ENCODE data around the gene ABCA10.
"Not testable (repeated sequence)": the region's sequence is repeated elsewhere in the genome, so short reads cannot be mapped to it uniquely, and the experiment has no call there.

ABCA10 gene

GRCh38 chr17:69228576-69228975 lies at the start of gene ABCA10:
Gene ABCA10, minus strand, starts transcription at chr17:69228824. Its CDS starts 3,466 bp downstream, at chr17:69225358.
- Mint-ChIP-seq H3K27me3 (ENCODE audit: low read depth) (no peaks in the 10 kb centered on the region), H3K4me3 (peak within 1 kb of the TSS in 1 of 3 experiments; percentile 43), H3K27ac (no peak within 1 kb of the TSS), H3K4me1 (no peaks in the 10 kb centered on the region), H3K36me3 (ENCODE audit: low read depth) (peaks cover 4% of the 10 kb centered on the region), H3K9me3 (peaks cover 15% of the 10 kb centered on the region)
- no peak for TF ChIP-seq CTCF (IDR thresholded peaks at IDR 0.05; ENCODE audit: unreplicated experiment in 3 of 3)

GRCh38 chr17:69276279-69276678 lies 47.7 kb upstream of the ABCA10 start:
- not testable (repeated sequence) for H3K4me3 Mint-ChIP-seq; H3K27me3 Mint-ChIP-seq (ENCODE audit: low read depth); H3K27ac Mint-ChIP-seq; H3K4me1 Mint-ChIP-seq; H3K36me3 Mint-ChIP-seq (ENCODE audit: low read depth); H3K9me3 Mint-ChIP-seq

- no peaks in the 10 kb centered on the region for H3K36me3 Mint-ChIP-seq (ENCODE audit: low read depth)
- peaks cover 2% of the 10 kb centered on the region for H3K9me3 Mint-ChIP-seq
- H3K4me3 Mint-ChIP-seq: no peak overlapping the region
- no peaks in the 10 kb centered on the region for H3K27me3 Mint-ChIP-seq (ENCODE audit: low read depth)
- no peaks in the 10 kb centered on the region for H3K4me1 Mint-ChIP-seq
- no peak for TF ChIP-seq CTCF (IDR thresholded peaks at IDR 0.05; ENCODE audit: unreplicated experiment in 3 of 3)
- no peak overlapping the region for H3K27ac Mint-ChIP-seq
These were observed 47.1 kb upstream of the ABCA10 start for GRCh38 chr17:69275751-69276150.

GRCh38 chr17:69271023-69271422 lies 42.4 kb upstream of the ABCA10 start:
- H3K4me1 Mint-ChIP-seq: no peaks in the 10 kb centered on the region
- no peak overlapping the region for H3K27ac Mint-ChIP-seq
- TF ChIP-seq CTCF (IDR thresholded peaks at IDR 0.05; ENCODE audit: unreplicated experiment in 3 of 3): no peak
- H3K36me3 Mint-ChIP-seq (ENCODE audit: low read depth): no peaks in the 10 kb centered on the region
- H3K4me3 Mint-ChIP-seq: no peak overlapping the region
- no peaks in the 10 kb centered on the region for H3K9me3 Mint-ChIP-seq
- H3K27me3 Mint-ChIP-seq (ENCODE audit: low read depth): no peaks in the 10 kb centered on the region

GRCh38 chr17:69269131-69269998 lies 40.7 kb upstream of the ABCA10 start:
- Mint-ChIP-seq H3K27me3 (ENCODE audit: low read depth) (no peaks in the 10 kb centered on the region), H3K36me3 (ENCODE audit: low read depth) (no peaks in the 10 kb centered on the region), H3K9me3 (no peaks in the 10 kb centered on the region), H3K27ac (no peak overlapping the region), H3K4me1 (no peaks in the 10 kb centered on the region), H3K4me3 (no peak overlapping the region)
- TF ChIP-seq CTCF (IDR thresholded peaks at IDR 0.05; ENCODE audit: unreplicated experiment in 3 of 3): no peak

- TF ChIP-seq CTCF (IDR thresholded peaks at IDR 0.05; ENCODE audit: unreplicated experiment in 3 of 3): no peak
- Mint-ChIP-seq H3K27me3 (ENCODE audit: low read depth) (peaks cover 6% of the 10 kb centered on the region), H3K27ac (no peak overlapping the region), H3K36me3 (ENCODE audit: low read depth) (no peaks in the 10 kb centered on the region), H3K4me3 (no peak overlapping the region), H3K9me3 (no peaks in the 10 kb centered on the region), H3K4me1 (no peaks in the 10 kb centered on the region)
These were observed 40.0 kb upstream of the ABCA10 start for GRCh38 chr17:69268543-69269014.
